Bronchial epithelial cell (primary cell): Measurements from ENCODE around the gene TMEM151B. TPM values are rescaled to one million over a fixed set of nuclear protein-coding genes. Genes with fewer than 3 reads are reported as not detected.

Source experiments
- DNase-seq: peaks from one replicate; pipeline ENCODE4 v3.0.0-alpha.2; 2010; ENCODE audit warnings: low read depth
- FAIRE-seq: peaks from 2 replicates; lab custom pipeline; 2011; peaks lifted over from hg19 to GRCh38; lab: Jason Lieb, UNC
- H3K27me3 ChIP-seq: 2 replicates; pipeline ENCODE4 v1.5.1; 2011; ENCODE audit warnings: low read length; ENCODE audit not compliant: control insufficient read depth, insufficient read depth
- H3K36me3 ChIP-seq: 2 replicates; pipeline ENCODE4 v1.5.1; 2011; ENCODE audit warnings: low read length; ENCODE audit not compliant: control insufficient read depth, insufficient read depth
- H3K4me3 ChIP-seq: 2 replicates; pipeline ENCODE4 v1.5.1; 2011; ENCODE audit warnings: mild to moderate bottlenecking, low read depth, low read length, control low read depth
- CTCF ChIP-seq: IDR thresholded peaks from 2 replicates; pipeline ENCODE4 v1.5.1; 2011; ENCODE audit warnings: mild to moderate bottlenecking, moderate library complexity, low read length, control low read depth, inconsistent platforms; ENCODE audit not compliant: insufficient read depth, severe bottlenecking
- total RNA-seq: library from RNA; depleted of rRNA; stranded (reverse); fragments of >200 nt; gene quantifications from 2 replicates; pipeline ENCODE4 v1.2.1, GENCODE V29; 2014

Gene TMEM151B
- total RNA-seq, 1 donor from 2014 or later: not detected

DNA sequence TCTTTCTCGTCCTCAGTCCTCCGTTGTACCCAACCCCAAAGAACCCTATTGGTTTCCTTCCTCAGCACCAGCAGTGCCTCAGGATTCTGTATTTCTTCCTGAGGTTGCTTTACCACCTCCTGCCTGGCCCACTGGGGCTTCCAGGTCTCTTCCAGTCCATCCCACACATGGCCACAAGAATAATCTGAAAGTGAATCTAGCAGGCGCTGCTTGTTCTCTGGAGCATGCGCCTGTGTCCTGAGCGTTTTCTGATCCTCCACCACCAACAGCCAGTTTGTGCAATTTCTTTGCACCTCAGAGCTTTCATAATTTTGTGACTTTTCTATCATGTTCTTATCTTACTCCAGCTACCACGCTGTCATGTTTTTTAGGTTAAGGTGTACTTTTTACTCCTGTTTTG is 35.0 kb upstream of the TMEM151B start:
- H3K36me3 ChIP-seq: no peaks in the 10 kb centered on the region

GRCh38 chr6:44235891-44236516 is 34.2 kb upstream of the TMEM151B start:
- FAIRE-seq (no peak), DNase-seq (no peak)
- H3K4me3 ChIP-seq: no peak overlapping the region
- no peaks in the 10 kb centered on the region for H3K27me3 ChIP-seq
- TF ChIP-seq CTCF: no peak
- no peaks in the 10 kb centered on the region for H3K36me3 ChIP-seq

More for the DNA sequence above, 35.0 kb upstream of the TMEM151B start:
- FAIRE-seq: no peak
- H3K27me3 ChIP-seq: no peaks in the 10 kb centered on the region
- no peak for TF ChIP-seq CTCF
- H3K4me3 ChIP-seq: no peak overlapping the region
- DNase-seq: no peak

DNA sequence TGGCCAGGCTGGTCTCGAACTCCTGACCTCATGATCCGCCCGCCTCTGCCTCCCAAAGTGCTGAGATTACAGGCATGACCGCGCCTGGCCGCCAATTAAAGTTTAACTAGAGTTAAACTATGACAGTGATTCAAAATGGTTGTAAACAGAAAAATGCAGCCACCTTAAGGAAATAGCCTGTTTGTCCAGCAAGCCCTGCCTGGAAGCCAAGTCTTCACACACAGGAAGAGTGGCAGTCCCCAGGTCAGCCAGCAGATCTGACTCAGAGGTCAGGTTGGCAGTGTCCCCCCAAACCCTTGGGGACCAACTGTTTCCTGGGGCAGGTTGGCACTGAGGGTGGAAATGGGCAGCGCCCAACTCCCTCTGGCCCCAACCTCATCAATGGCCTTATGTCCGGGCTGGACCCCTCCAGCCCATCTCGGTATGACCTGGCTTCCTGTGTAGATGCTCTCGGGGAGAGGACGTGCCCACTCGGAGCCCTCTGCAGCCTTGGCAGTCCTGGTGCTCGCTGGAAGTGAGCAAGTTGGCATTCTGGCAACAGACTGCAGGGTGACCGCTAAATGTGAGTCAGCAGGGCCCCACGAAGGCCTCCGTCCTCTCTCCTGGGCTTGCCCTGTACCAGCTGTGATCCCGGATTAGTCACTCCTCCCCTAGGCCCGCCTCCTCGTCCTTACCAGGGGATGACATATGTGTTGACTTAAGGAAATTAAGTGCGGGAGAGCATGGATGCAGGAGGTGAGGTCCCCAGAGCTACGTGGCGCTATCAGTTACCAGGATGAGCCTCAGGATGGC is 33.0 kb upstream of the TMEM151B start:
- TF ChIP-seq CTCF: no peak
- H3K4me3 ChIP-seq: peak overlapping the region; percentile 57
- H3K27me3 ChIP-seq: no peaks in the 10 kb centered on the region
- peak; percentile 82 for FAIRE-seq
- DNase-seq: peak; percentile 98
- no peaks in the 10 kb centered on the region for H3K36me3 ChIP-seq

DNA sequence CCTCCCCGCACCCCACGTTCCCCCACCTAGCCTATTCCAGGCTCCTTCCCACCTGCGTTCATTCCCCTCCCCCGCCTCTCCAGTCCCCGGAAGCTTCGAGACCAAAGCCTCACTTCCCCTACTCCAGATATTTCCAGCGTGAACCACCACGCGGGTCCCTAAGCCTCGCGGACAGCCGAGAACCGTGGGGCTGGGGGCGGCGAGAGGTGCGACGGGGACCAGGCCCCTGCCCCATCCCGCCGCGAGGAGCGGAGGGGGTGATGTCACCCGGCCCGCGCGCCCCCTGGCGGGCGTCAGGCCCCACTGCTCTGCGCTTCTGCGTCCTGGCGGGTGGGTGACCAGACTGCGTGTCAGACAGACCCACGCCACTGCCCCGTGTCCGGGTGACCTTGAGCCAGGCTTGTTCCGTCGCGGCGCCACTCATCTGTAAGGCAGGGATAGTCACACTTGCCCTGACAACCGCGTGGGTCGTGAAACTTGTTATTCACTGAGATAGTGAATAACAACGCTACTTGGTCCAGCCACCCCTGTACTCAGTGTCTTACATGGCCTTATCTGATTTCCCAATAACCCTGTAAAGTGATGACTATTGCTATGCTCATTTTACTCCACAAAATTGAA is 32.3 kb upstream of the TMEM151B start:
- Histone ChIP-seq H3K36me3 (no peaks in the 10 kb centered on the region), H3K4me3 (peak overlapping the region; percentile 57), H3K27me3 (peaks cover 1% of the 10 kb centered on the region)
- TF ChIP-seq CTCF: peak; percentile 99
- no peak for FAIRE-seq
- DNase-seq: no peak

DNA sequence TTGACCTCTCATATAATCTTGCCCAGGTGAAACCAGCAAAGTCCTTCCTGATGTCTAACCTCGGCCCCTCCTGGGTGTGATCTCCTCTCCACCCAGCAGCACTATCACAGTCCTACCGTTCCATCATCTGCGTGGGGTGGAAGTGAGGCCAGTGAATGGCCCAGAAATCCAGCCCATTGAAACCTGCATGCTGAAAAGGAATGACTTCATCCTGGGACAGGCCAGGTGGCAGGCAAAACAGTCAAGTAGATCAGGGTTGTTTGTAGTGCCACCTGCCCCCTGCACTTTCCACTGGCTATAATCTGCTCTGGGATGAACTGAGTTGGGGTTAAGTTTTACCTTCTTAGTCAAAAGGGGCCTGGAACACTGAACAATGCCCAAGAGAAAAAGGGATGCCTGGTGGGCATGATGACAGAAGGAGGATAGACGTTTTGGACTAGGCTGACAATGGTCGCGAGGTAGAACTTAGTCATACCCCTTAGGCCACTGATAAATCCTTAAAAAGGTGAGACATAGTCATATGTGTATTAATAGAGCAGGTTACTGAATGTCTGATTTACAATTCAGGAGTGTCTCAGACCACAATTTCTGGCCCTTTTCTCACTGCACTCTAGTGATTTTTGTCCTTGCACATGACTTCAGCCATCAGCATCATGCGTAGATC is 31.4 kb upstream of the TMEM151B start:
- peak; percentile 75 for DNase-seq
- no peak for FAIRE-seq
- Histone ChIP-seq H3K27me3 (peaks cover 1% of the 10 kb centered on the region), H3K4me3 (no peak overlapping the region), H3K36me3 (no peaks in the 10 kb centered on the region)
- no peak for TF ChIP-seq CTCF
